GM12878 (cell line): ENCODE results near the gene MRPL55.

ENCODE experiments used
- MAX ChIP-seq: IDR thresholded peaks from 2 replicates; pipeline ENCODE4 v1.6.1; 2012; ENCODE audit warnings: low read depth, low read length, improper control_type of control experiment
- YY1 ChIP-seq: IDR thresholded peaks from 2 replicates; pipeline ENCODE4 v1.6.1; 2011; ENCODE audit warnings: low read depth, mild to moderate bottlenecking, low read length

- TF ChIP-seq YY1 = no peak
- TF ChIP-seq MAX = no peak
Measured at GRCh38 chr1:228112617-228113016, 3.5 kb upstream of the MRPL55 start.
